Fibroblast of lung (primary cell): ENCODE results near the gene SCRN2.

ENCODE experiments used
- CTCF ChIP-seq, 2 donors: IDR thresholded peaks in 1 of 2; conservative IDR thresholded peaks in 1 of 2; 1 replicate in 1 of 2; 2 replicates in 1 of 2; pipeline ENCODE4 v1.5.1; 2011 to 2012; ENCODE audit warnings: low read length in 2 of 2, control low read depth in 1 of 2, inconsistent platforms in 1 of 2, low read depth in 1 of 2, mild to moderate bottlenecking in 1 of 2
- EZH2 ChIP-seq: IDR thresholded peaks from 2 replicates; pipeline ENCODE4 v1.5.1; 2012; ENCODE audit warnings: low read length, control low read depth, mild to moderate bottlenecking; ENCODE audit errors: missing control alignments

- TF ChIP-seq CTCF (conservative IDR thresholded peaks at IDR 0.05 in 1 of 2, IDR thresholded peaks at IDR 0.05 in 1 of 2; ENCODE audit: low read depth in 1 of 2, low read length in 2 of 2) = peak; percentile 27 to 42
- no peak for TF ChIP-seq EZH2
Measured at GRCh38 chr17:47831003-47831933, 9.8 kb downstream of the SCRN2 start, which contains the start of the genes LRRC46 and MRPL10.
